GM12865 (cell line): ENCODE data around the gene PPFIA2.

Experiments
- DNase-seq: peaks from one replicate; pipeline ENCODE4 v3.0.0; 2010; ENCODE audit warnings: low read depth
- H3K4me3 ChIP-seq: 2 replicates; pipeline ENCODE4 v1.5.1; 2011; ENCODE audit warnings: mild to moderate bottlenecking, low read depth, low read length, control low read depth
- CTCF ChIP-seq: IDR thresholded peaks from 2 replicates; pipeline ENCODE4 v1.5.1; 2011; ENCODE audit warnings: low read length, control low read depth, low read depth, inconsistent platforms; ENCODE audit not compliant: insufficient read depth; ENCODE audit errors: missing control alignments

PPFIA2 gene

GRCh38 chr12:81231574-81232368, 527.4 kb downstream of the PPFIA2 start:
- no peak for TF ChIP-seq CTCF
- DNase-seq, result peak; percentile 8
- H3K4me3 ChIP-seq, result no peak overlapping the region

GRCh38 chr12:81229759-81230158, 529.4 kb downstream of the PPFIA2 start:
- no peak overlapping the region for H3K4me3 ChIP-seq
- no peak for DNase-seq
- no peak for TF ChIP-seq CTCF

- TF ChIP-seq CTCF, result no peak
- no peak for DNase-seq
- no peak overlapping the region for H3K4me3 ChIP-seq
Measured at GRCh38 chr12:81224626-81225025, 534.5 kb downstream of the PPFIA2 start.

GRCh38 chr12:81222846-81223592, 536.1 kb downstream of the PPFIA2 start:
- DNase-seq, result no peak
- TF ChIP-seq CTCF, result no peak
- no peak overlapping the region for H3K4me3 ChIP-seq

- no peak for TF ChIP-seq CTCF
- DNase-seq, result no peak
Measured at GRCh38 chr12:81221681-81222080, 537.5 kb downstream of the PPFIA2 start.

GRCh38 chr12:81216739-81217138, 542.4 kb downstream of the PPFIA2 start:
- no peak overlapping the region for H3K4me3 ChIP-seq
- DNase-seq, result no peak
- TF ChIP-seq CTCF, result no peak

More at GRCh38 chr12:81221681-81222080, 537.5 kb downstream of the PPFIA2 start:
- H3K4me3 ChIP-seq, result no peak overlapping the region
